ENCODE data around the gene IGF2. TPM values are rescaled to one million over a fixed set of nuclear protein-coding genes. Genes with fewer than 3 reads are reported as not detected.

Gene IGF2
- polyA plus RNA-seq, 1 experiment: 16.6 TPM

DNA sequence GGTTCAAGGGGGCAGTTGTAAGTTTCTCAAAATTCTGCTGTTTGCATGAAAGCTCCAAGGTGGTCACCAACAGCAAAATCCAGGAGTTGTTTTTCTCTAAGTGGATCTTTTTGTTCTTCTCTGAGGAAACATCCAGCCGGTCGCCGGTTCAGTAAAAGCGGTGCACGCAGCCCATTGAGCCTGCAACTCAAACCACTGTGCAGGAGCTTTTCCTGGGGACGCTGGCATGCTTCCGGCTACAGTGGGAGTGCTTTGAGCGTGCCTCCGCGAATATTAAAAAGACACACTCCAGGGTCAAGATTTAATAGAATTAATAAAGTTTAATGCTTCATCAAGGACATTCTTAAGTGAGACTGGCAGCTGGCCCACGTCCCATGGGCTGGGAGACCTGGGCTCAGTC, 25.4 kb downstream of the IGF2 start:
- POLR2A ChIA-PET: no interaction called here
- no peak overlapping the region for H3K27ac ChIP-seq (ENCODE audit: low read depth, low read length)
- peaks cover 27% of the 10 kb centered on the region for H3K9me3 ChIP-seq (ENCODE audit: control insufficient read depth, insufficient read depth, low read length)
- H3K27me3 ChIP-seq (ENCODE audit: control insufficient read depth, insufficient read depth, low read length): peaks cover 5% of the 10 kb centered on the region
- H3K4me3 ChIP-seq (ENCODE audit: low read depth, low read length): no peak overlapping the region
- CTCF ChIA-PET: no interaction called here
- TF ChIP-seq, protein P1, sequence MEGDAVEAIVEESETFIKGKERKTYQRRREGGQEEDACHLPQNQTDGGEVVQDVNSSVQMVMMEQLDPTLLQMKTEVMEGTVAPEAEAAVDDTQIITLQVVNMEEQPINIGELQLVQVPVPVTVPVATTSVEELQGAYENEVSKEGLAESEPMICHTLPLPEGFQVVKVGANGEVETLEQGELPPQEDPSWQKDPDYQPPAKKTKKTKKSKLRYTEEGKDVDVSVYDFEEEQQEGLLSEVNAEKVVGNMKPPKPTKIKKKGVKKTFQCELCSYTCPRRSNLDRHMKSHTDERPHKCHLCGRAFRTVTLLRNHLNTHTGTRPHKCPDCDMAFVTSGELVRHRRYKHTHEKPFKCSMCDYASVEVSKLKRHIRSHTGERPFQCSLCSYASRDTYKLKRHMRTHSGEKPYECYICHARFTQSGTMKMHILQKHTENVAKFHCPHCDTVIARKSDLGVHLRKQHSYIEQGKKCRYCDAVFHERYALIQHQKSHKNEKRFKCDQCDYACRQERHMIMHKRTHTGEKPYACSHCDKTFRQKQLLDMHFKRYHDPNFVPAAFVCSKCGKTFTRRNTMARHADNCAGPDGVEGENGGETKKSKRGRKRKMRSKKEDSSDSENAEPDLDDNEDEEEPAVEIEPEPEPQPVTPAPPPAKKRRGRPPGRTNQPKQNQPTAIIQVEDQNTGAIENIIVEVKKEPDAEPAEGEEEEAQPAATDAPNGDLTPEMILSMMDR (IDR thresholded peaks at IDR 0.05; ENCODE audit: low read depth, low read length): no peak
- no peak for DNase-seq (ENCODE audit: low read depth, low spot score)

DNA sequence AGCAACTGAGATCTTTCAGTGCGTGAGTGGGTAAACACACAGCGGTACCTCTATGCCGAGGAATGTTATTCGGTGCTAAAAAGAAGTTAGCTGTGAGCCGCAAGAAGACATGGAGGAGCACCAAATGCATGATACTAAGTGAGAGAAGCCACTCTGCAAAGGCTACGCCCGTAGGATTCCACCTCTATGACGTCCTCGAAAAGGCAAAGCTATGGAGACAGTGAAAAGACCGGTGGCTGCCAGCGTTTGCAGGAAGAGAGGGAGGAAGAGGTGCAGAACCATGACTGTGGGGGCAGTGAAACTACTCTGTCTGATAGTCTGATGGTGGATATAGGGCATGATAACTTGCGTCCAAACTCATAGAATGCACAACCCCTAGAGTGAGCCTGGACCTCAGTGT, 28.7 kb downstream of the IGF2 start:
- Histone ChIP-seq H3K27ac (ENCODE audit: low read depth, low read length) (no peak overlapping the region), H3K27me3 (ENCODE audit: control insufficient read depth, insufficient read depth, low read length) (peaks cover 2% of the 10 kb centered on the region), H3K9me3 (ENCODE audit: control insufficient read depth, insufficient read depth, low read length) (peaks cover 15% of the 10 kb centered on the region), H3K4me3 (ENCODE audit: low read depth, low read length) (no peak overlapping the region)
- no peak for DNase-seq (ENCODE audit: low read depth, low spot score)
- POLR2A ChIA-PET: no interaction called here
- CTCF ChIA-PET: interaction anchor here (1.0 kb wide), 1 partner anchor 35 kb away, joined by 3 read pairs; no protein-coding TSS in a partner anchor
- TF ChIP-seq, protein P1 (IDR thresholded peaks at IDR 0.05; ENCODE audit: low read depth, low read length): no peak

DNA sequence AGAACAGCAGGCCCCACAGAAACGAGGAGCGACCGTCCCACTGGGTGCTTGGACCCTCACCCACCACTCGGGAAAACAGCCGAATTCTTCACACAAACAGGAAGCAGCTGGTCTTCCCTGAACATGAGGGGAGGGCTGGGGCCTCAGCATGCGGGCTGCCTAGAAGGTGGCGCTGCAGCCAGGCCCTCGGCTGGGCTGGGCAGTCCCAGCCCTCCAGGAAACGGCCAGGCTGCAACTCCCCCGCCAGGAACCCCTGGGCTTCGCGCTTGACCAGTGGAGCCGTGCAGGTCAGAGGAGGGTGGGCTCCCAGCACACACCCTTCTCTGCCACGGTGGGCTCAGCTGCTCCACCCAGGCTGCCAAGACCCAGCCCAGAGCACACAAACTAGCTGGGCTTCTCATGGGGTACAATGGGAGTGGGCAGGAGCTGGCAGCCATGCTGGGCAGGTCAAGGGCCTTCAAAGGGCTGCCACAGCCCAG, 29.6 kb downstream of the IGF2 start:
- H3K27me3 ChIP-seq (ENCODE audit: control insufficient read depth, insufficient read depth, low read length): peaks cover 2% of the 10 kb centered on the region
- peaks cover 6% of the 10 kb centered on the region; the same call in 1 of the 2 replicates for H3K9me3 ChIP-seq (ENCODE audit: control insufficient read depth, insufficient read depth, low read length)
- ChIA-PET POLR2A (interaction anchor here (0.5 to 0.9 kb wide), 4 partner anchors 12 to 1361 kb away, joined by 3 to 6 read pairs (median 4); no protein-coding TSS in a partner anchor), CTCF (interaction anchor here (1.0 to 1.5 kb wide), 2 partner anchors 35 to 40 kb away, joined by 3 to 4 read pairs; no protein-coding TSS in a partner anchor)
- TF ChIP-seq, protein P1 (IDR thresholded peaks at IDR 0.05; ENCODE audit: low read depth, low read length): 0 out of 2 replicates have a peak, but pooled peaks have one; percentile 8
- DNase-seq (ENCODE audit: low read depth, low spot score): no peak
- no peak overlapping the region for H3K27ac ChIP-seq (ENCODE audit: low read depth, low read length)
- H3K4me3 ChIP-seq (ENCODE audit: low read depth, low read length): no peak overlapping the region

DNA sequence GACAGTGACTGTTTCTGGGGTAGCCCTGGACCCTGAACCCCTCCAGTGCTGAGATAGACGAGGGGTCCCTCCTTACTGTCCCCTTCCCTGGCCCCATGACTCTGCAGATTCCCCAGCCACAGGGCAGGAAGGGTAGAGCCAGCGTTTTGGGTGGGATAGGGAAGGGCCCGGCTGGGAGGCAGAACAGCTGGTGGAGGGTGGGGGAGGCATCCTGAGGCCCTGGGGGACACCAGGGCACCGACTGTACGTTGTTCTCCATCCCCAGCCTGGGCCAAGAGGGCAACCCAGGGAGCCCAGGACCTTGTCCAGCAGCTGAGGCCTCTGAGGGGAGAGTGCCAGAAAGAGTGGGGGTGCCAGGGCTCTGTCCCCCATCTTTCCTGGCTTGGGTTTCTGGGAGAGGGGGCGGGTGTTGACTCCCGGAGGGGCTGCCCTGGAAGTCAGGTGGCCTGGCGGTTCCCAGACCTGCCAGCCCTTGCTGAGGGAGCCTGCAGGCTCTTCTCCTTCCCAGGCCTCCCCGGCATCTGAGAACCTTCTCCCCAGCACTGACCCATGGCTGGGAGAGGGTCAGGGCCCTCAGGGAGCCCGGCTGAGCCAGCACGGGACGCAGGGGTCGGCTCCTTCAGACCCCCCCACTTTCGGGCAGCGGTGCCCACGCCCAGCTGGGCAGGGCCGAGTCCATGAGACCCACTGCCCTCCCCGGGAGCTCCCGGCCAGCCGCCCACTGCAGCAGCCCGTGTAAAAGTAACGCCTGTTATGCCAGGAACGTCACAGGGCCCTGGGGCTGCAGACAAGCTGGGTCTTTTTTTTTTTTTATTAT, 30.3 kb downstream of the IGF2 start:
- TF ChIP-seq, protein P1 (IDR thresholded peaks at IDR 0.05; ENCODE audit: low read depth, low read length): no peak
- POLR2A ChIA-PET: interaction anchor here (0.5 to 0.9 kb wide), 4 partner anchors 12 to 1361 kb away, joined by 3 to 6 read pairs (median 4); no protein-coding TSS in a partner anchor
- H3K9me3 ChIP-seq (ENCODE audit: control insufficient read depth, insufficient read depth, low read length): peaks cover 4% of the 10 kb centered on the region; the same call in 1 of the 2 replicates
- CTCF ChIA-PET: interaction anchor here (1.5 kb wide), 1 partner anchor 41 kb away, joined by 4 read pairs; no protein-coding TSS in a partner anchor
- no peaks in the 10 kb centered on the region for H3K27me3 ChIP-seq (ENCODE audit: control insufficient read depth, insufficient read depth, low read length)
- DNase-seq (ENCODE audit: low read depth, low spot score): no peak
- H3K4me3 ChIP-seq (ENCODE audit: low read depth, low read length): no peak overlapping the region
- H3K27ac ChIP-seq (ENCODE audit: low read depth, low read length): no peak overlapping the region

All from AG04450 (cell line).